Spleen (tissue), 7 donors: ENCODE results near the gene BEST3.

Source experiments
- CTCF ChIP-seq, 11 experiments: fragments of 200-600 bp in 7 of 11; fragments of 450-650 bp in 4 of 11; sonication (generic) in 4 of 11; IDR thresholded peaks in 8 of 11; conservative IDR thresholded peaks in 3 of 11; 1 replicate in 7 of 11; 2 replicates in 4 of 11; pipeline versions ENCODE4 v1.4.0 to v1.8.0; 2016 to 2021; ENCODE audit warnings: antibody characterized with exemption in 11 of 11, inconsistent platforms in 4 of 11, mild to moderate bottlenecking in 1 of 11
- POLR2AphosphoS5 ChIP-seq, 3 donors: sonication (generic); formaldehyde crosslinking; IDR thresholded peaks; one replicate each; pipeline ENCODE4 v1.5.1; 2017; ENCODE audit warnings: antibody characterized with exemption in 3 of 3
- donor health status: DM: no; HTN: no; CAD: no; lungs with moderate emphysema.
- donor health status: DM: no; HTN: no; CAD: no.
- donor health status: DM: no; HTN: no; CAD: no.

- TF ChIP-seq CTCF (IDR thresholded peaks at IDR 0.05 in 8 of 11, conservative IDR thresholded peaks at IDR 0.05 in 3 of 11): no peak
- no peak for TF ChIP-seq POLR2AphosphoS5 (IDR thresholded peaks at IDR 0.05)
Measured at GRCh38 chr12:69703146-69703642, 4.1 kb upstream of the BEST3 start.
